HTERT RPE-1 (cell line): ENCODE measurements around the gene PRRG1.
"Not testable (repeated sequence)": the region's sequence is repeated elsewhere in the genome, so short reads cannot be mapped to it uniquely, and the experiment has no call there.

ENCODE experiments used
- in situ Hi-C: fragments of 300-500 bp; cut with MboI; formaldehyde crosslinking; loops from 4 replicates; pipeline ENCODE4 v1.14.3; 2020; ENCODE audit warnings: low sequenced_read_pairs

The PRRG1 gene

GRCh38 chrX:37468124-37468739 lies 119.1 kb downstream of the PRRG1 start:
- in situ Hi-C loops, result no loop called here

- in situ Hi-C loops, result no loop called here
Measured at GRCh38 chrX:37470711-37471110, 121.5 kb downstream of the PRRG1 start.

- in situ Hi-C loops, result no loop called here
Measured at GRCh38 chrX:37472836-37473235, 123.7 kb downstream of the PRRG1 start.

- in situ Hi-C loops, result no loop called here
Measured at GRCh38 chrX:37474478-37474877, 125.3 kb downstream of the PRRG1 start.

GRCh38 chrX:37476571-37477170 lies 127.5 kb downstream of the PRRG1 start:
- in situ Hi-C loops, result no loop called here

GRCh38 chrX:37484335-37484734 lies 135.2 kb downstream of the PRRG1 start:
- in situ Hi-C loops, result not testable (repeated sequence)

GRCh38 chrX:37485429-37485828 lies 136.3 kb downstream of the PRRG1 start:
- in situ Hi-C loops, result no loop called here

GRCh38 chrX:37487271-37487670 lies 138.1 kb downstream of the PRRG1 start:
- in situ Hi-C loops, result no loop called here

GRCh38 chrX:37488323-37488722 lies 139.2 kb downstream of the PRRG1 start:
- in situ Hi-C loops, result no loop called here

- in situ Hi-C loops, result no loop called here
Measured at GRCh38 chrX:37491686-37492085, 142.5 kb downstream of the PRRG1 start.

- in situ Hi-C loops, result not testable (repeated sequence)
Measured at GRCh38 chrX:37495760-37496159, 146.6 kb downstream of the PRRG1 start.

- in situ Hi-C loops, result not testable (repeated sequence)
Measured at GRCh38 chrX:37497126-37497525, 148.0 kb downstream of the PRRG1 start.

GRCh38 chrX:37498323-37498722 lies 149.2 kb downstream of the PRRG1 start:
- in situ Hi-C loops, result not testable (repeated sequence)

GRCh38 chrX:37499649-37500048 lies 150.5 kb downstream of the PRRG1 start:
- in situ Hi-C loops, result not testable (repeated sequence)

- in situ Hi-C loops, result no loop called here
Measured at GRCh38 chrX:37504991-37505390, 155.8 kb downstream of the PRRG1 start.
